Body of pancreas (tissue), 4 donors: ENCODE data around the gene NDUFS1.

Experiments
- POLR2A ChIP-seq, 3 donors: fragments of 450-650 bp; IDR thresholded peaks; one replicate each; pipeline ENCODE4 v1.6.1; 2016; ENCODE audit warnings: antibody characterized with exemption in 3 of 3, mild to moderate bottlenecking in 2 of 3
- TF ChIP-seq, protein P1 (sequence below), 7 experiments: fragments of 450-650 bp in 4 of 7; fragments of 200-600 bp in 3 of 7; sonication (generic) in 3 of 7; IDR thresholded peaks; one replicate each; pipeline ENCODE4 v1.5.1; 2016 to 2019; ENCODE audit warnings: antibody characterized with exemption in 7 of 7

DNA sequence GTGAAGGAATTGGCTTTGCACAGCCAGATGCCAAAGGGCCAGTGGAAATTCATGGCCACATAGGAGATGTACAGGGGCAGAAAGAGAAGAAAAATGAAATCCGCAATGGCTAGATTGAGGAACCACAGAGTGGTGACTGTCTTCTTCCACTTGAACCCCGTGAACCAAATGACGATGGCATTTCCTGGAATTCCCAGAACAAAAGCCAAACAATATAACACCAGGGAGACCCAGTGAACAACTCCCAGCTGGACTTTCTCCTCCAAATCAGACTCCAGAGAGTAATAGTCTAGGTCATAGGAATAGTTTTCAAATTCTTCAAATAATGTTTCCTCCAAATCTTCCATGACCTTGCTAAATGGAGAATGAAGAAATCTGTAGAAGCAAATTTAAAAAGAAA is 17.7 kb upstream of the NDUFS1 start:
- no peak for TF ChIP-seq POLR2A (IDR thresholded peaks at IDR 0.05)
- TF ChIP-seq, protein P1, sequence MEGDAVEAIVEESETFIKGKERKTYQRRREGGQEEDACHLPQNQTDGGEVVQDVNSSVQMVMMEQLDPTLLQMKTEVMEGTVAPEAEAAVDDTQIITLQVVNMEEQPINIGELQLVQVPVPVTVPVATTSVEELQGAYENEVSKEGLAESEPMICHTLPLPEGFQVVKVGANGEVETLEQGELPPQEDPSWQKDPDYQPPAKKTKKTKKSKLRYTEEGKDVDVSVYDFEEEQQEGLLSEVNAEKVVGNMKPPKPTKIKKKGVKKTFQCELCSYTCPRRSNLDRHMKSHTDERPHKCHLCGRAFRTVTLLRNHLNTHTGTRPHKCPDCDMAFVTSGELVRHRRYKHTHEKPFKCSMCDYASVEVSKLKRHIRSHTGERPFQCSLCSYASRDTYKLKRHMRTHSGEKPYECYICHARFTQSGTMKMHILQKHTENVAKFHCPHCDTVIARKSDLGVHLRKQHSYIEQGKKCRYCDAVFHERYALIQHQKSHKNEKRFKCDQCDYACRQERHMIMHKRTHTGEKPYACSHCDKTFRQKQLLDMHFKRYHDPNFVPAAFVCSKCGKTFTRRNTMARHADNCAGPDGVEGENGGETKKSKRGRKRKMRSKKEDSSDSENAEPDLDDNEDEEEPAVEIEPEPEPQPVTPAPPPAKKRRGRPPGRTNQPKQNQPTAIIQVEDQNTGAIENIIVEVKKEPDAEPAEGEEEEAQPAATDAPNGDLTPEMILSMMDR (IDR thresholded peaks at IDR 0.05), result no peak
